GM13977 (cell line): Measurements from ENCODE around the gene VPS13D.

Experiments
- DNase-seq: peaks from one replicate; pipeline ENCODE4 v3.0.0; 2012; ENCODE audit warnings: low spot score
- CTCF ChIP-seq: IDR thresholded peaks from 2 replicates; pipeline ENCODE4 v1.5.1; 2012; ENCODE audit warnings: mild to moderate bottlenecking, control low read depth; ENCODE audit not compliant: insufficient read depth; ENCODE audit errors: extremely low read depth, missing control alignments
- in situ Hi-C: fragments of 300-500 bp; cut with MboI; formaldehyde crosslinking; loops from one replicate; pipeline ENCODE4 v1.12.0; 2022; ENCODE audit warnings: low sequenced_read_pairs, low pct_unique_long_range_greater_than_20kb, mixed read lengths, inconsistent platforms; ENCODE audit not compliant: unreplicated experiment

The VPS13D gene

DNA sequence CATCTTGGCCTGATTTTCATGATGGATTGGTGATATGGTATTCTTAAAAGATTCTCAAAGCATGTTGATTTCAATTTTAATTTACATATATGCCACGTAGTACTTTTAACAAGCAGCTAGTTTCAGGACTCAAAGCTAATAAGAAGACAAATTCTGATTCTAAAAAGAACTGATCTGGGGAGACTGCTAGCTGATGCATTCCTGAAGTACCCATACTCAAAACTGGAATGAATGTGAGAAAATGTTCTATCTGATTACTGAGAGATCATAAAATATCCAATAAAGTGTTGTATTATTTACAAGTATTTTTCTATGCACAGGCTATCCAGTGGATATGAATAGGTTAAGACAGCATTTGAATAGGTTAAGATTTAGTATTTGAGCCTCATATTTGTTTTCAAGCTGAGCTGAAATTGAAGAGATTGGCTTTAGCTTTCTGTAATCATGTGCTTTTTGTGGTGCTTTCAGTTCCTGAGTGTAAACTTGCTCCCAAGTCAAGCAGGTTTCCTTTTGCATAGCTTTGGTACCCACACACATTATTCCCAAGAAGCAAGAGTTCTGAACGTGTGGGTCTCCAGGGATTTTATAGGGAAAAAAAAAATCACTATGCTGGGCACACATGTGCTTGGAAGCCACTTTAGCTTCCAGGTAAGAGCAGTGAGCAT is 114.1 kb downstream of the VPS13D start:
- no peak for DNase-seq
- no peak for TF ChIP-seq CTCF
- in situ Hi-C loops: no loop called here

DNA sequence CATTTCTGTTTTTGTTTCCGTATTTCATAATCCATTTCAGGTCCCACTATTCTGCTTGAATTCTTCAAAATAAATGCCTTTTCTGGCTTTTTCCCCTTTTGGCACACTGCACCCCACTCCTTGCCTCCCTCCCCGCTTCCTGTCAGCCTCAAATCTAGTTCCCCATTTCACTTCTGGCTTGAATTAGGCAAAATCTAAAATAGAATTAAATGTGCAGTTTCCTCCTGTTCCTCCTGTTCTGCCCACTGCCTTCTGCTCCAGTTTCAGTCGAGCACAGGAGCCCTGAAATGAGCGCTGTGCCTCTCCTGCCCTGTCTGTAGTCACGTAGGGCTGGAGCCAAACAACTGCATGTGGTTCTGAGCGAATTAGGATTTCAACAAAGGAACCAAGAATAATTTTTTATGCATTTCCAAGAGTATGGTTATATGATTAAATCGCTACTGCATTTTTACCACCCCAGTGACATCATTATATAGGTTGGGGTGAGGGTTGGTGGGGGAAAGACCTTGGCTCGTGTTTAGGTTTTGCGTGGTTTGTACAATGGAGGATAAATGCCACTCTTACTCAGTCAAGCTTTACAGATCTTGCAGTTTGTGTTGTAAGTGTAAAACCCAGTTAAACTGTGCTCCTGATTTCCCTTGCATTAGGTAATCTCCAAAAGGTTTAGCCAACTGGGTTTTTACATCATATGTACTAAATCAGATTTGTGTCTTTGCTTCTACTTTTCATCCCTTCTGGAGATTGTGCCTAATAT is 114.9 kb downstream of the VPS13D start:
- no peak for DNase-seq
- no peak for TF ChIP-seq CTCF
- in situ Hi-C loops: no loop called here

- DNase-seq: no peak
- TF ChIP-seq CTCF: no peak
- in situ Hi-C loops: no loop called here
Measured at GRCh38 chr1:12345350-12346217, 115.8 kb downstream of the VPS13D start.

DNA sequence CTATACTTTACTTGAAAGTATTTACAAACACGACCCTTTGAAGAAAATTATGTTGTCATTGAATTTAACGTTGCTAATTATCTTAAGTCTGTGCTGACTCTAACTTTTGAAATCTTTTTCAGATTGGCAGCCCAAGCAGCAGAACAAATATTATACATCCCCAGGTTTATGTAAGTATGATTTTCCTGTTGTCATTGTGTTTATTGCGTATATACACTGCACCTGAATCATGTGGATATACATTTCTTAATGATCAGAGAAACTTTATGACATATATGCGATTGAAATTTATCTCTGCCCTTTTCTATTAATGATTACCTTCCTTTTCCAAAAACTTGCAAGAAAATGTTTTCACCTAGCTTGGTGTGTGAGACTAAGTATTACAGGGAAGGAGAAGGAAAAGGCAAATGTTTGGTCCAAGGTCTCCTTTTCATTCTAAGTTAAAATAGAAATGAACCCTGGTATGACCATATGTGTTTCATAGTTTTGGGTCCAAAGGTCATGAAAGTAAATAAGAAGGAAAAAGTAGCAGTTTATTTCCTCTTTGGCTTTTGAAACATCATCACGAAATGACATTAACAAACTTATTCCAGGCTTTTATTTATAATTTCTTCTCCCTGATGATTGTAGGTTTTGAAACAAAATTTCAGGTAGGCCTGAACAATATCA is 116.8 kb downstream of the VPS13D start:
- DNase-seq: no peak
- in situ Hi-C loops: no loop called here
- no peak for TF ChIP-seq CTCF

- in situ Hi-C loops: no loop called here
- no peak for TF ChIP-seq CTCF
- DNase-seq: no peak
Measured at GRCh38 chr1:12348113-12348512, 118.3 kb downstream of the VPS13D start.

GRCh38 chr1:12353981-12354380 is 124.2 kb downstream of the VPS13D start:
- TF ChIP-seq CTCF: no peak
- DNase-seq: no peak
- in situ Hi-C loops: no loop called here
